GM12878 (cell line): ENCODE data around the gene ANKS1A. TPM values are rescaled to one million over a fixed set of nuclear protein-coding genes. Genes with fewer than 3 reads are reported as not detected.

Source experiments
- ATAC-seq: fragments of 200-7000 bp; cut with Tn5 transposase; 3 replicates; pipeline ENCODE4 v1.9.1; 2020; ENCODE audit warnings: mild to moderate bottlenecking, moderate library complexity
- BruUV-seq: library from RNA; stranded (reverse); fragments of 400-500 nt; replicated peaks from 2 replicates; lab custom pipeline; 2021; lab: Mats Ljungman, UMichigan
- CTCF ChIA-PET: fragments of 300-600 bp; sonication (Branson Sonifier 250); formaldehyde crosslinking; extraction: SDS; loops from one replicate; lab custom pipeline; 2021; ENCODE audit warnings: inconsistent platforms; lab: Yijun Ruan, JAX
- POLR2A ChIA-PET: fragments of 350-600 bp; formaldehyde crosslinking; extraction: SDS; loops from one replicate; lab custom pipeline; 2021; ENCODE audit warnings: inconsistent platforms; lab: Charles Lee
- RAD21 ChIA-PET: fragments of 300-600 bp; sonication (Branson Sonifier 250); formaldehyde crosslinking; loops from one replicate; lab custom pipeline; 2023; ENCODE audit warnings: antibody characterized with exemption; ENCODE audit not compliant: unreplicated experiment; lab: Charles Lee
- SMC1A ChIA-PET: fragments of 300-600 bp; sonication (Branson Sonifier 250); formaldehyde crosslinking; loops from one replicate; lab custom pipeline; 2023; ENCODE audit not compliant: unreplicated experiment, uncharacterized antibody; lab: Charles Lee
- DNase-seq: peaks from one replicate; pipeline ENCODE4 v3.0.0-alpha.2; 2011; ENCODE audit warnings: low read depth, low spot score
- FAIRE-seq: peaks from 3 replicates; lab custom pipeline; 2011; peaks lifted over from hg19 to GRCh38; lab: Jason Lieb, UNC
- H2AFZ ChIP-seq: 2 replicates; pipeline ENCODE4 v1.6.0; 2011; ENCODE audit warnings: low read depth, low read length, control low read depth; ENCODE audit not compliant: control insufficient read depth
- H3K27ac ChIP-seq: 2 replicates; pipeline ENCODE4 v1.5.1; 2011; ENCODE audit warnings: control low read depth; ENCODE audit not compliant: control insufficient read depth, insufficient read depth
- H3K27me3 ChIP-seq, 2 experiments: replicated peaks in 1 of 2; 2 replicates each; pipeline versions ENCODE4 v1.6.0 to v1.6.1; 2011; ENCODE audit warnings: low read length in 1 of 2; ENCODE audit not compliant: control insufficient read depth in 2 of 2, insufficient read depth in 2 of 2
- H3K36me3 ChIP-seq, 2 experiments: 2 replicates each; pipeline ENCODE4 v1.5.1; 2011; ENCODE audit warnings: low read length in 1 of 2; ENCODE audit not compliant: control insufficient read depth in 2 of 2, insufficient read depth in 2 of 2
- H3K4me1 ChIP-seq: 2 replicates; pipeline ENCODE4 v1.6.1; 2011; ENCODE audit warnings: mild to moderate bottlenecking, low read length, moderate library complexity, mixed read lengths; ENCODE audit not compliant: control insufficient read depth, insufficient read depth
- H3K4me2 ChIP-seq: 2 replicates; pipeline ENCODE4 v1.6.0; 2011; ENCODE audit warnings: control low read depth; ENCODE audit not compliant: control insufficient read depth, insufficient read depth
- H3K4me3 ChIP-seq: fragments of 200-600 bp; sonication (generic); 2 replicates; pipeline ENCODE4 v1.5.1; 2016
- H3K79me2 ChIP-seq: 2 replicates; pipeline ENCODE4 v1.6.0; 2011; ENCODE audit warnings: low read length; ENCODE audit not compliant: control insufficient read depth, insufficient read depth
- H3K9ac ChIP-seq: 2 replicates; pipeline ENCODE4 v1.8.0; 2011; ENCODE audit warnings: low read length, control low read depth, mixed read lengths; ENCODE audit not compliant: control insufficient read depth, insufficient read depth
- H3K9me3 ChIP-seq: replicated peaks from 3 replicates; pipeline ENCODE4 v1.5.1; 2011; ENCODE audit warnings: mild to moderate bottlenecking, low read length; ENCODE audit not compliant: control insufficient read depth, insufficient read depth
- H4K20me1 ChIP-seq: 2 replicates; pipeline ENCODE4 v1.6.0; 2011; ENCODE audit not compliant: control insufficient read depth, insufficient read depth
- ATF3 ChIP-seq: IDR thresholded peaks from 2 replicates; pipeline ENCODE4 v1.6.1; 2011; ENCODE audit warnings: low read depth, mild to moderate bottlenecking, low read length, moderate library complexity, borderline replicate concordance; ENCODE audit errors: extremely low read depth
- ATF7 ChIP-seq: fragments of 450-650 bp; IDR thresholded peaks from 2 replicates; pipeline ENCODE4 v1.6.1; 2016; ENCODE audit warnings: low read depth, mild to moderate bottlenecking
- DPF2 ChIP-seq: fragments of 450-650 bp; IDR thresholded peaks from 2 replicates; pipeline ENCODE4 v1.6.1; 2017; ENCODE audit warnings: mild to moderate bottlenecking
- NFYA ChIP-seq: IDR thresholded peaks from 2 replicates; pipeline ENCODE4 v1.6.1; 2011; ENCODE audit warnings: low read depth, mild to moderate bottlenecking, low read length, improper control_type of control experiment, borderline replicate concordance
- NRF1 ChIP-seq: conservative IDR thresholded peaks from 2 replicates; pipeline ENCODE4 v1.6.1; 2011; ENCODE audit warnings: mild to moderate bottlenecking, low read depth, low read length, improper control_type of control experiment
- POLR2A ChIP-seq: IDR thresholded peaks from 2 replicates; pipeline ENCODE4 v1.6.1; 2011; ENCODE audit warnings: low read depth, mild to moderate bottlenecking, low read length
- ZNF384 ChIP-seq: IDR thresholded peaks from 2 replicates; pipeline ENCODE4 v1.6.1; 2012; ENCODE audit warnings: low read depth, mild to moderate bottlenecking, low read length, improper control_type of control experiment, borderline replicate concordance
- WGBS: methylation state at CpG from one replicate; pipeline ENCODE4 v1.1.6; 2016; ENCODE audit warnings: low lambda C conversion rate; ENCODE audit not compliant: insufficient replicate concordance, insufficient coverage; ENCODE audit errors: missing lambda C conversion rate; 5-methylcytosine and 5-hydroxymethylcytosine counted together
- in situ Hi-C: fragments of 300-500 bp; cut with MboI; formaldehyde crosslinking; loops from 9 replicates; pipeline ENCODE4 v1.14.3; 2018; ENCODE audit warnings: mixed read lengths
- intact Hi-C: fragments of 100-400 bp; cut with micrococcal nuclease; formaldehyde crosslinking; loops from one replicate; pipeline ENCODE4 v1.14.2; 2022; ENCODE audit not compliant: unreplicated experiment
- polyA plus RNA-seq, 11 experiments: library from polyadenylated mRNA; depleted of rRNA in 4 of 11; unstranded in 6 of 11; stranded (reverse) in 5 of 11; fragments of >200 nt; fragmentation: Nextera tagmentation in 4 of 11; fragmentation: Illumina TruSeq in 1 of 11; extraction: Ambion mirVana in 4 of 11; extraction: Trizol in 1 of 11; gene quantifications; 1 replicate in 1 of 11; 2 replicates in 10 of 11; pipeline versions ENCODE4 v1.2.1 to v1.2.3, GENCODE V29; 2011 to 2016; ENCODE audit warnings: inconsistent platforms in 2 of 11, missing spikeins in 2 of 11, low read depth in 1 of 11
- total RNA-seq, 4 experiments: library from RNA; depleted of rRNA in 3 of 4; stranded (reverse); fragments of >200 nt in 3 of 4; fragmentation: Illumina TruSeq in 1 of 4; extraction: Trizol in 1 of 4; gene quantifications; 2 replicates each; pipeline versions ENCODE4 v1.2.1 to v1.2.3, GENCODE V29; 2013 to 2021
- TF ChIP-seq, protein P1 (sequence below), 3 experiments: IDR thresholded peaks in 2 of 3; conservative IDR thresholded peaks in 1 of 3; 2 replicates each; pipeline ENCODE4 v1.5.1; 2011; ENCODE audit warnings: low read depth in 3 of 3, low read length in 3 of 3, mild to moderate bottlenecking in 3 of 3, control low read depth in 2 of 3, moderate library complexity in 2 of 3, inconsistent platforms in 1 of 3, mixed read lengths in 1 of 3; ENCODE audit not compliant: control insufficient read depth in 2 of 3, insufficient read depth in 1 of 3; ENCODE audit errors: extremely low read depth in 1 of 3
- TF ChIP-seq, protein P2 (sequence below): IDR thresholded peaks from 2 replicates; pipeline ENCODE4 v1.6.1; 2012; ENCODE audit warnings: mild to moderate bottlenecking, low read depth, low read length
- TF ChIP-seq, protein P3 (sequence below): fragments of 450-650 bp; IDR thresholded peaks from 2 replicates; pipeline ENCODE4 v1.6.1; 2017; ENCODE audit warnings: mild to moderate bottlenecking

Gene ANKS1A
- total and polyA plus RNA-seq, 10 of the 15 experiments (the other 5 are each of a cell fraction or from before 2014, with no cell fraction given): 0.60 to 7.0 (median 3.0) TPM

- no peak for TF ChIP-seq NRF1
- TF ChIP-seq POLR2A: no peak
- no peak for TF ChIP-seq ZNF384
- no peak for TF ChIP-seq ATF3
- TF ChIP-seq ATF7: no peak
- TF ChIP-seq, protein P1, sequence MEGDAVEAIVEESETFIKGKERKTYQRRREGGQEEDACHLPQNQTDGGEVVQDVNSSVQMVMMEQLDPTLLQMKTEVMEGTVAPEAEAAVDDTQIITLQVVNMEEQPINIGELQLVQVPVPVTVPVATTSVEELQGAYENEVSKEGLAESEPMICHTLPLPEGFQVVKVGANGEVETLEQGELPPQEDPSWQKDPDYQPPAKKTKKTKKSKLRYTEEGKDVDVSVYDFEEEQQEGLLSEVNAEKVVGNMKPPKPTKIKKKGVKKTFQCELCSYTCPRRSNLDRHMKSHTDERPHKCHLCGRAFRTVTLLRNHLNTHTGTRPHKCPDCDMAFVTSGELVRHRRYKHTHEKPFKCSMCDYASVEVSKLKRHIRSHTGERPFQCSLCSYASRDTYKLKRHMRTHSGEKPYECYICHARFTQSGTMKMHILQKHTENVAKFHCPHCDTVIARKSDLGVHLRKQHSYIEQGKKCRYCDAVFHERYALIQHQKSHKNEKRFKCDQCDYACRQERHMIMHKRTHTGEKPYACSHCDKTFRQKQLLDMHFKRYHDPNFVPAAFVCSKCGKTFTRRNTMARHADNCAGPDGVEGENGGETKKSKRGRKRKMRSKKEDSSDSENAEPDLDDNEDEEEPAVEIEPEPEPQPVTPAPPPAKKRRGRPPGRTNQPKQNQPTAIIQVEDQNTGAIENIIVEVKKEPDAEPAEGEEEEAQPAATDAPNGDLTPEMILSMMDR (IDR thresholded peaks at IDR 0.05 in 2 of 3, conservative IDR thresholded peaks at IDR 0.05 in 1 of 3; ENCODE audit: control insufficient read depth in 2 of 3, extremely low read depth in 1 of 3, insufficient read depth in 1 of 3, low read depth in 3 of 3, low read length in 3 of 3): no peak
- TF ChIP-seq, all 136 proteins: peak for 0
These were observed 195.6 kb downstream of the ANKS1A start (continued) for GRCh38 chr6:35084511-35085203.

DNA sequence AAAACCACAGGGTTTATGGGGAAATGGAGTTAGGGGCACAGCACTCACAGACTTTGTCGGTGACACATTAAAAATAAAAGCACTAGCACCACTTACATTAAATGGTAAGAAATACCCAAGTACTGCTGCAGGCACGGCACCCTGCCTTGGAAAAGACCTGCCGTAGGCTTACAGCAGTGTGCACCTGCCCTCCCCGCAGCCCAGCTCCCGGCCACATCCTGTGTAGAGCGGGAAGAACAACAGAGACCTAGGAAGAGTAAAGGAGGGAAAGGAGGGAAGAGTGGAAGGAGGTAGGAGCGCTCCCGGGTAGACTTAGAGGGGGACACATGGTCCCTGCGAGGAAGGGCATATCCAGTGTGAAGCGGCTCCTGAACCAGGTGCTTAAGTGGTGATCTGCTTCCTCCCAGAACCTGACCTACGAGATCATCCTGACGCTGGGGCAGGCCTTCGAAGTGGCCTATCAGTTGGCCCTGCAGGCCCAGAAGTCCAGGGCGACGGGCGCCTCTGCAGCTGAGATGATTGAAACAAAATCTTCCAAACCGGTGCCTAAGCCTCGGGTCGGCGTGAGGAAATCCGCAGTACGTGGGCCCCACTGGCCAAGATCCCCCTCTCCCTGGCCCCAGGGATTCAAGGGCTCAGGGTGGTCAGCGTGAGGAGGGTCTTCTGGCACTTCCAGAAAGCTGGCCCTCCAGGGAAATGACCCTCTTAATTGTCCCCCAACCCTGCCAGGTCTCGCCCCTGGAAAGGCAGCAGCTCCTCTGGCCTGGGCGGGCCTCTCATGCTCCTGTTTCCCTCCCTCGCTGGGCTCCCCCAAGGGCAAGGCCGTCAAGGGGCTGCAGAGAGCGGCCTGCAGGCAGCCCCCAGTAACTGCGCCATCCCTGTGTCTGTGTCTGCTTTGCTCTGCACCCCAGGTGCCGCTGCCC, 196.6 kb downstream of the ANKS1A start:
- no TSS peak for BruUV-seq
- Histone ChIP-seq H3K4me1 (no peaks in the 10 kb centered on the region), H3K4me3 (no peak overlapping the region), H4K20me1 (no peaks in the 10 kb centered on the region), H3K79me2 (no peaks in the 10 kb centered on the region), H3K27ac (no peak overlapping the region), H3K9me3 (no peaks in the 10 kb centered on the region), H3K4me2 (no peak overlapping the region), H3K27me3 (no peaks in the 10 kb centered on the region), H3K9ac (no peak overlapping the region), H3K36me3 (no peaks in the 10 kb centered on the region; a peak in 2 of 4 replicates), H2AFZ (no peak overlapping the region)
- DNase-seq (no peak), FAIRE-seq (no peak), ATAC-seq (no peak)
- intact Hi-C loops: no loop called here
- ChIA-PET POLR2A (no interaction called here), RAD21 (no interaction called here), SMC1A (no interaction called here), CTCF (no interaction called here)
- in situ Hi-C loops: no loop called here
- 89% methylated on average over 30 of the region's 30 CpGs for WGBS
- no peak for TF ChIP-seq NRF1
- TF ChIP-seq, protein P2, sequence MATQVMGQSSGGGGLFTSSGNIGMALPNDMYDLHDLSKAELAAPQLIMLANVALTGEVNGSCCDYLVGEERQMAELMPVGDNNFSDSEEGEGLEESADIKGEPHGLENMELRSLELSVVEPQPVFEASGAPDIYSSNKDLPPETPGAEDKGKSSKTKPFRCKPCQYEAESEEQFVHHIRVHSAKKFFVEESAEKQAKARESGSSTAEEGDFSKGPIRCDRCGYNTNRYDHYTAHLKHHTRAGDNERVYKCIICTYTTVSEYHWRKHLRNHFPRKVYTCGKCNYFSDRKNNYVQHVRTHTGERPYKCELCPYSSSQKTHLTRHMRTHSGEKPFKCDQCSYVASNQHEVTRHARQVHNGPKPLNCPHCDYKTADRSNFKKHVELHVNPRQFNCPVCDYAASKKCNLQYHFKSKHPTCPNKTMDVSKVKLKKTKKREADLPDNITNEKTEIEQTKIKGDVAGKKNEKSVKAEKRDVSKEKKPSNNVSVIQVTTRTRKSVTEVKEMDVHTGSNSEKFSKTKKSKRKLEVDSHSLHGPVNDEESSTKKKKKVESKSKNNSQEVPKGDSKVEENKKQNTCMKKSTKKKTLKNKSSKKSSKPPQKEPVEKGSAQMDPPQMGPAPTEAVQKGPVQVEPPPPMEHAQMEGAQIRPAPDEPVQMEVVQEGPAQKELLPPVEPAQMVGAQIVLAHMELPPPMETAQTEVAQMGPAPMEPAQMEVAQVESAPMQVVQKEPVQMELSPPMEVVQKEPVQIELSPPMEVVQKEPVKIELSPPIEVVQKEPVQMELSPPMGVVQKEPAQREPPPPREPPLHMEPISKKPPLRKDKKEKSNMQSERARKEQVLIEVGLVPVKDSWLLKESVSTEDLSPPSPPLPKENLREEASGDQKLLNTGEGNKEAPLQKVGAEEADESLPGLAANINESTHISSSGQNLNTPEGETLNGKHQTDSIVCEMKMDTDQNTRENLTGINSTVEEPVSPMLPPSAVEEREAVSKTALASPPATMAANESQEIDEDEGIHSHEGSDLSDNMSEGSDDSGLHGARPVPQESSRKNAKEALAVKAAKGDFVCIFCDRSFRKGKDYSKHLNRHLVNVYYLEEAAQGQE: no peak
- TF ChIP-seq, protein P3, sequence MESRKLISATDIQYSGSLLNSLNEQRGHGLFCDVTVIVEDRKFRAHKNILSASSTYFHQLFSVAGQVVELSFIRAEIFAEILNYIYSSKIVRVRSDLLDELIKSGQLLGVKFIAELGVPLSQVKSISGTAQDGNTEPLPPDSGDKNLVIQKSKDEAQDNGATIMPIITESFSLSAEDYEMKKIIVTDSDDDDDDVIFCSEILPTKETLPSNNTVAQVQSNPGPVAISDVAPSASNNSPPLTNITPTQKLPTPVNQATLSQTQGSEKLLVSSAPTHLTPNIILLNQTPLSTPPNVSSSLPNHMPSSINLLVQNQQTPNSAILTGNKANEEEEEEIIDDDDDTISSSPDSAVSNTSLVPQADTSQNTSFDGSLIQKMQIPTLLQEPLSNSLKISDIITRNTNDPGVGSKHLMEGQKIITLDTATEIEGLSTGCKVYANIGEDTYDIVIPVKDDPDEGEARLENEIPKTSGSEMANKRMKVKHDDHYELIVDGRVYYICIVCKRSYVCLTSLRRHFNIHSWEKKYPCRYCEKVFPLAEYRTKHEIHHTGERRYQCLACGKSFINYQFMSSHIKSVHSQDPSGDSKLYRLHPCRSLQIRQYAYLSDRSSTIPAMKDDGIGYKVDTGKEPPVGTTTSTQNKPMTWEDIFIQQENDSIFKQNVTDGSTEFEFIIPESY: no peak
- no peak for TF ChIP-seq NFYA
- TF ChIP-seq DPF2: no peak
